ENCODE data around the gene SLC1A5.

- TF ChIP-seq BHLHE40 (IDR thresholded peaks at IDR 0.05; ENCODE audit: low read depth, low read length) (no peak), CTCF (IDR thresholded peaks at IDR 0.05) (no peak), RARB (CRISPR knock-in tag; IDR thresholded peaks at IDR 0.05) (no peak), MAX (IDR thresholded peaks at IDR 0.05) (no peak), POLR2A (IDR thresholded peaks at IDR 0.05; ENCODE audit: low read length) (no peak), CHD2 (IDR thresholded peaks at IDR 0.05; ENCODE audit: low read length, partially characterized antibody) (no peak), TP53 (CRISPR knock-in tag; IDR thresholded peaks at IDR 0.05) (no peak), RAD21 (conservative IDR thresholded peaks at IDR 0.05 in 1 of 2, IDR thresholded peaks at IDR 0.05 in 1 of 2) (no peak), REST (IDR thresholded peaks at IDR 0.05) (no peak), ELK1 (IDR thresholded peaks at IDR 0.05; ENCODE audit: low read depth, low read length) (no peak)
Observed at GRCh38 chr19:46761418-46761831, 27.0 kb downstream of the SLC1A5 start.

Measured in A549 (cell line).